HL-60/S4 treated with phorbol 12-myristate 13-acetate at 8.2 ng/mL for 4 days and 3 days (cell line): Measurements from ENCODE around the gene TMEM223.
"Not testable (repeated sequence)": the region's sequence is repeated elsewhere in the genome, so short reads cannot be mapped to it uniquely, and the experiment has no call there.

Experiments
- in situ Hi-C: fragments of 300-500 bp; cut with MboI; formaldehyde crosslinking; loops from 2 replicates; pipeline ENCODE4 v1.15.0; 2022; ENCODE audit warnings: low sequenced_read_pairs

The TMEM223 gene

DNA sequence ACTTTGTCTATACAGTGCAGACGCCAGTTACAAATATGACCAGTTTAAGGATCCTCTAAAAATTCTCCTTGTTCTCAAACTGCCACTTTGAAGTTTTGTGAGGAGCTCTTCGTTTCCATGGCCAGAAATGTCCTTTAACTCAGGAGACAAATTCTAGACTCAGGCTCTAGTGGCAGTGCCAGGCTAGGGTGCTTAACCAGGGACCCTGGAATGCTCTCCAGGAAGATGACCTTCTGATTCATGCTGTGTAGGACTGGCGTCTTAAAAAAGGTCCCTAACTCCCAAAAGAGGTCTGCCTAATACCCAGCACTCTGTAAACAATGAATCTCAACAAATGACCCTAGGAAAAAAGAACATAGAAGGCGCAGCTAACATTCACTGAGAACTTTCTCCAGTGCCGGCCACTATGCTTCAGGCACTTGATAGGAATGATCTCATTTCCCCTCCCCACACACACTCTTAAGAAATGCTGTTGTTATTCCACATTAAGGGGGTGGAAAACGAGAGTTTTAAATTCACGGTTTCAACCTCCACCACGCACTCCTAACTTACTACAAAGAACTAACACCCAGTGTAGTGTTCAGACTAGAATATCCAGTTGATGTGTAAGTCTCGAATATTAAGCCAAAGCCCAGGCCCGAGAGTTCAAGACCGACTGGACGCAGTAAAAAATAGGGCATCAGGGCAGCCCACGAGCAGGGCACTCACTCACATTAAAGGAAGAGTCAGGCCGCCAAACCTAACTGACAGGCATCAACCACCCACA lies 12.7 kb upstream of the TMEM223 start:
- in situ Hi-C loops: no loop called here

DNA sequence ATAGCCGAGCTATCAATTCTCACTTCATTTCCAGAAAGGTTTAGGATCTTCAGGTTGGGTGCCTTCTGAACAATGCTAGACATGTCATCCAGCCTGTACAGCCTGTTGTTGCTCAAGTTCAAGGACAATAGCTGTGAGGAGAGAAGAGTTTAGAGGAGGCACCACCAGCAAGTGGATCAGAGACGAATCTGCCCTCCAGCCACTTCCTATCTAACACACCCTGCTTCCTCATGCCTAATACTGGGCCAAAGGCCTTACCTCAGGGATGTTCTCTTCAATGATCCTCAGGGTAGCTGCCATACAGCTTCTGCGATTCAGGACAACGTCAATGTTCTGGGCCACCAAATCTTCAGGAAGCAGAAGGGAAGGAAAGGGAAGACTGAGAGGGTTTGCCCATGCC lies 9.3 kb upstream of the TMEM223 start:
- in situ Hi-C loops: no loop called here

DNA sequence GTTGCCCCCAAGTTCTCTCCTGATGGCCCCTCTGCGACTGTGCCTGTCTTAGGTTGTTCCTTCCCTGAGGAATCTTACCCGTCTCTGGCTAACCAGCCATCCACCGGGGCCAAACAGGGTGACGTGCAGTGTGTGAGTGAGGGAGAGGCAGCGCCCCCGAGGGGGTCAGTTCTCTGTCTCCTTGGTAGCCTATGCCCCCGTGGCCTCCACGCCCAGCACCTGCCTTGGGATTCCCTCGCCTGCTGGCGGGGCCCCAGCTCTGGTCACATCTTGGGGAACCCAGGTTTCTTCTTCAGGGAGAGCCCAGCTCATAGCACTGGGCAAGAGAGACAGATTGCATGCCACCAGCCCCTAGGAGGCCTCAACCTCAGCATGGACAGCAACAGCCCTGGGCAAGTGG lies 7.7 kb upstream of the TMEM223 start:
- in situ Hi-C loops: no loop called here

DNA sequence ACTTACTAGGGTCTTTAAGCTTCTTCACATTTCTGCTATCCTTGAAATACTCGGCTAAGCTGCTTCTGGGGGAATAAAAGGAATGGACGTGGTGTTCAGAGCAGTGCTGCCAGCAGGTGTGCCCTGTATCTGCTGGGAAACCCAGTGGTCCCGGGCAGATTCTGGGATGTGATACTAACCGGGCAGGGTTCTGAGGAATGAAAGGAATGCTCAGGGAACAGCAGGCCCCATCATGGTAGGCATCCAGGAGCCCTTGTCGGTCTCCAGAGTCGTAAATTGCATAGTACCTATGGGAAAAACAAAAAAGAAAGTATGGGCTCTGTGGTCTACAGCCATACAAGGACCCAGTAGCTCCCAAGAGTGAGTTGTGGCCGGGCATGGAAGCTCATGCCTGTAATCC lies 4.5 kb upstream of the TMEM223 start:
- in situ Hi-C loops: no loop called here

DNA sequence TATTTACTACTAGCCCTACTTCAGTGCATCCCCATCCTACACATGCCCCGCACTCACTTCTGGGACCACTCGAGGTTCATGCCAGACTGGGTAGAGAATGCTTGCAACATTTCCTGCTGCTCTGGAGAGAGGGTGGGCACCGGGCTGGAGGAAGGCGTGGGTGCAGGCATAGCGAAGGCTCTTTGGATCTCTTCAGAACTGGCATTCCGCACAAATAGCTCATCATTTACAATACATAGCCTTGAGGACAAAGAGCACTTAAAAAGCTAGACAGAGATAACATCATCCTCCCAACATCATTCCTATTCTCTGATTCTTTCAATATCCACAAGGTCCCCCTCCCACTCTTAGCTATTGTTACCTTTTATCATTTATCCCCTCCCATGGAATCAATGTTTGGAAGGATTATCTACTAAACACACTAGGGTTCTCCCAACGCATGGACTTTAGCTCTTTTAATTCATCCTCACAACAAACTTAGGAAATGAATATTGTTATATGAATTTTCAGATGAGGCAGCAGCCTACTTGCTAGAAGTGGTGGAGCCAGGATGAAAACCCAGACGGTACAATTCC lies 2.5 kb upstream of the TMEM223 start:
- in situ Hi-C loops: no loop called here

DNA sequence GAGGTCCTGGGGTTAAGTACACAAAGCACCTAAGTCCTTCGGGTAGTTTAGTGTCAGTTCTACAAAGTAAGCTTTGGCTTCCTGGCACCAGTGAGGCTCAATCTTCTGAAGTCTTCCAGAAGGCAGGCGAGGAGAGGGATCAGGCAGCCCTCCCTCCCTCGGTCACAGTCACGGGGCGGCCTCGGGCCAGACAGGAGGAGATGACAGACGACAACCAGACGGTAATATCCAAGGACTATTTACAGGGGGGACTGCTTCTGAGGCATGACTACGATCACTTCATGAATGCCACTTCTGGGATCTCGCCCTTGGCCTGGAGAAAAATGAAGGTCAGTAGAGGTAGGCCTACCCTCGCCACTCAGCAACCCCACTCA lies 383 bp upstream of the TMEM223 start:
- in situ Hi-C loops: no loop called here

DNA sequence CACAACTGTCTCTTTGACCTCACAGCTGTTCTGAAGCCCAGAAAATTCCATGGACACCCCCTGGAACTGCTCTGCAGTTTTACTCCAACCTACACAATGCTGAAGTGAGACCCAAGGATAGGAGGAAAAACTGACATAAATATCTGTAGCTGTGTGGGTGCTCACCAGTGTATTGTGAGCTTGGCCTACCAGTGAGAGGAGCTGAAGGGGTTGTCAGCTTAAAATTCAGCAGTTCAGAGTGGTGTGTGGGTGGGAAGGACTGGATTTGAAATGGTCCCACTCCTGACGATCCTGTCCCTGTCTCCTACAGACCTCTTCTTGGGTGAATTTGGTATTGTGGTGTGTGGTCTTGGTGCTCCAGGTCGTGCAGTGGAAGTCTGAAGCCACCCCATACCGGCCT lies 2.2 kb downstream of the TMEM223 start:
- in situ Hi-C loops: no loop called here

DNA sequence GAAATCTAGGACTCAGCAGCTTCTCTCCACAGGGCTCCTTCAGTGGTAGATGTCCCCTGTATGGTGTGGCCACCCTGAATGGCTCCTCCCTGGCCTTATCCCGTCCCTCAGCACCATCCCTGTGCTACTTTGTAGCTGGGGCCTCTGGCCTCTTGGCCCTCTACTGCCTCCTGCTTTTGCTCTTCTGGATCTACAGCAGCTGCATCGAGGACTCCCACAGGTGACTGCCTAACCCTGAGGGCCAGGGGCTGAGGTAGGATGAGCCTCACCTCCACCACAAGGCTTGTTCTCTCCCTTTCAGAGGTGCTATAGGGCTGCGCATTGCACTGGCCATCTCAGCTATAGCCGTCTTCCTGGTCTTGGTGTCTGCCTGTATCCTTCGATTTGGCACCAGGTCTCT lies 2.8 kb downstream of the TMEM223 start:
- in situ Hi-C loops: no loop called here

DNA sequence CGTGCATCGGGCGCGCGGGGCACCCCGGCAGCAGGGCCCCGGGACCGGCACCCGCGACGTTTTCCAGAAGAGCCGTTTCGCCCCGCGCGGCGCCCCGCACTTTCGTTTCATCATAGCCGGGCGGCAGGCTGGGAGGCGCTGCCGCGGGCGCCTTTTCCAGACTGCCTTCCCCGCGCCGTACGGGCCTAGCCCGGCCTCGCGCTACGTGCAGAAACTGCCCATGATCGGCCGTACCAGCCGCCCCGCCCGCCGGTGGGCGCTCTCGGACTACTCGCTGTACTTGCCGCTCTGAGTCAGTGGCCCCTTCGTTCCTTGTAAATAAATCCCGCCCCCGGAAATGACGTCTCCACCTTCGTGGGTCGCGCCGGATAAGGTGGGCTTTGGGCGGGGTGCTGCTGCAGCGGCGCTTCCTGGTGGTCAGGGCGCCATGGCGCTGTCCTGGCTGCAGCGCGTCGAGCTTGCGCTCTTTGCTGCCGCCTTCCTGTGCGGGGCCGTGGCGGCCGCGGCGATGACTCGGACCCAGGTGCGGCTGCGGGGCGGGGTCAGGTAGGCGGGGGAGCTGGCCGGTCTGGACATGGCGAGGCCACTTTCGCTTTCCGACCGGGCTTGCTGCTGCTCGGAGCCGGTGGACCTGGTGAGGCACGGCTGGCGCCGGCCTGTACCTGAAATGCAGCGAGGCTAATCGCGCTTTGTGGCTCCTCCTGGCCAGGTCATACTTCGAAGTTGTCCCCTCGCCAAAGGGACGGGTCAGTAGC lies 4.6 kb downstream of the TMEM223 start, which contains the start of gene TMEM179B:
Gene TMEM179B (plus strand): TSS at position 398 of the 755 bp plus-strand sequence. CDS start 30 bp downstream, at position 428.
- in situ Hi-C loops: no loop called here

DNA sequence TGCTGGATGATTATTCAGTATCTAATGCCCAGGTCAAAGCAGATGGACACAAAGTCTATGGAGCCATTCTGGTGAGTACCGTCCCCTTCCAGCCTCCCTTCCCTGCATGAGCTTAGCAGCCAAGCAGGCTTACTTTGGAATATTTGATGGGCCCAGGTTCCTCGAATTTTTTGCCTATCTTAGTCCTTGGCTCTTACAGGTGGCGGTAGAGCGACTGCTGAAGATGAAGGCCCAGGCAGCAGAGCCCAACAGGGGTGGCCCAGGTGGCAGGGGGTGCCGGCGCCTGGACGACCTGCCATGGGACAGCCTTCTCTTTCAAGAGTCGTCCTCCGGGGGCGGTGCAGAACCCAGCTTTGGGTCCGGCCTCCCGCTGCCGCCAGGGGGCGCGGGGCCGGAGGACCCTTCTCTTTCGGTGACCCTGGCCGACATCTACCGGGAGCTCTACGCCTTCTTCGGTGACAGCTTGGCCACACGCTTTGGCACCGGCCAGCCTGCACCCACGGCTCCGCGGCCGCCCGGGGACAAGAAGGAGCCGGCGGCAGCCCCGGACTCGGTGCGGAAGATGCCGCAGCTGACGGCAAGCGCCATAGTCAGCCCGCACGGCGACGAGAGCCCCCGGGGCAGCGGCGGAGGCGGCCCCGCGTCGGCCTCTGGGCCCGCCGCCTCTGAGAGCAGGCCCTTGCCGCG lies 5.3 kb downstream of the TMEM223 start:
- in situ Hi-C loops: no loop called here

DNA sequence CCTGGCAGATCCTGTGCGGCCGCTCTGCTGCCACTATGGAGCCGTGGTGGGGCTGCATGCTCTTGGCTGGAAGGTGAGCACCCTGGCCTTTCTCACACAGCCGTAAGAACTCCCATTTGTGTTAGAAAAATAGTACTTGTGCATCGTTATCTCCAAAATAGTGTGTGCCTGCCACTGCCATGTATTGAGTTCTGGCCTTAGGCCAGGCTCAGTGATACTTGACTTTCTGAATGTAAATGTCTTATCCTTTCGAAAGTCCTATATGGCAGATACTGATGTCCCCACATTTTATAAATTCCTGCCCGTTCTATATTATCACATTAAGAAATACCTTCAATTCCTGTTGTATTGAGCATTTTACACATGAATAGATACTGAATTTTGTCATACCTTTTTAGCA lies 9.1 kb downstream of the TMEM223 start:
- in situ Hi-C loops: no loop called here

DNA sequence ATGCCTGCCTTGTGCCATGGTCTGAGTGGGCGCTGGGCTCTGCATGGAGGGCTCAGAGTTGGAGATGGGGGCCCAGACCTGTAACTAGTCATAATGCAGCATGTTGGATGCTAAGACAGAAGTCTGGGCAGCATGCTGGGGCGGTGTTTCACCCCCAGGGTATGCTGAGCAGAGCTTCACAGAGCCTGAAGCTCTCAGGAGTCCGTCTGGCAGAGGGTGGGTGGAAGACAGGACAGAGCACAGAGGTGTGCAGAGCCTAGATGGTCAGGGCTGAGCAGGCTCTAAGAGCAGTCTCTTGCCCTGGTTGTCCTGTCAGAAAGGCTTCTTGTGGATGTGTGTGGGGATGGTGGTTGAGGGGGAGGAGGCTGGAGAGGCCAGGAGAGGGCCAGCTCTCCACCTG lies 13.4 kb downstream of the TMEM223 start:
- in situ Hi-C loops: no loop called here

DNA sequence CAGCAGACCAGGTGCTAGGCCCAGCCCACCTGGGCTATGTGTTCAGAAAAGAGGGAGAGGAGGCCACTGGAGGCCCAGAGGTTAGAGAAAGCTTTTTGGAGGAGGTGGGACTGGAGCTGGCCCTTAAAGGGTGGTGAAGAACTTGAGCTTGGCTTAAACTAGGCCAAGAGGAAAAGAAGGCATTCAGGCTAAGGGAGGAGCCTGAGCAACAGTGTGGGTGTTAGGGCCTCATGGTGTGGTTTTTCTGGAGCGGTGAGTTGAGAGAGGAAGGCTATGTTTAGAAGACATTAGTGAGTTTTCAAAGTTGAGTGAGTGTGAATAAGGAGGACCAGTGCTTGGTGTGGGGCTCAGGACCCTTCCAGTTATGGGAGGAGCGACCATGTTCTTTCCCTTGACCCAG lies 14.4 kb downstream of the TMEM223 start:
- in situ Hi-C loops: no loop called here

DNA sequence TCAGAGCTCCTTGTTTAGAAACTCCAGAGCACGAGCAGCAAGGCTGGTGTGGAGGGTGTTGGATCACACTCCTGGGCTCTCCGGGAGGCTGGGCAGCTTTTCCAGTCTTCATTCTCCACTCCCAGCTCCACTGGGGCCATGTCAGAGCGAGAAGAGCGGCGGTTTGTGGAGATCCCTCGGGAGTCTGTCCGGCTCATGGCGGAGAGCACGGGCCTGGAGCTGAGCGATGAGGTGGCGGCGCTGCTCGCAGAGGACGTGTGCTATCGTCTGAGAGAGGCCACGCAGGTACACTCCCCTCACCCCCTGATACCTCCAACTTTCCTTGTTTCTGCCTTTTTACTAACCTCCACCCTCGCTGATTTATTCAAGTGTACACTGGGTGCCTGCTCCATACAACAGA lies 16.2 kb downstream of the TMEM223 start:
- in situ Hi-C loops: no loop called here

DNA sequence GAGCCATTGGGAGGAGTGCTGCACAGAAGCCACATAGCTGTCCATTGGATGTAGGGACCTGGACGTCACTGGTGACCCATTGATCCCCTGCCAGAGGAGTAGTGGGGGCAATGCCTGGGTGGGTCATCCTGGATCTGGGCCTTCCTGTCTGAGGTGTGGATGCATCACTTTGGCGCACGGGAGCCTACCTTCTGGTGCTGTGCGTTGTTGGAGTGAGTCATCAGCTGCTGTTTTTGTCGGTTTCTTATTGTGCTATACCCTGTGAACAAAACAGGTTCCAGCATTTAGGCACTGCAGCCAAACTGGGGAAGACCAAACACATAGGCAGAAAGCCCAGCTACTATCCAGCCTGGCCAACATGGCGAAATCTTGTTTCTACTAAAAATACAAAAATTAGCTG lies 17.4 kb downstream of the TMEM223 start:
- in situ Hi-C loops: no loop called here

DNA sequence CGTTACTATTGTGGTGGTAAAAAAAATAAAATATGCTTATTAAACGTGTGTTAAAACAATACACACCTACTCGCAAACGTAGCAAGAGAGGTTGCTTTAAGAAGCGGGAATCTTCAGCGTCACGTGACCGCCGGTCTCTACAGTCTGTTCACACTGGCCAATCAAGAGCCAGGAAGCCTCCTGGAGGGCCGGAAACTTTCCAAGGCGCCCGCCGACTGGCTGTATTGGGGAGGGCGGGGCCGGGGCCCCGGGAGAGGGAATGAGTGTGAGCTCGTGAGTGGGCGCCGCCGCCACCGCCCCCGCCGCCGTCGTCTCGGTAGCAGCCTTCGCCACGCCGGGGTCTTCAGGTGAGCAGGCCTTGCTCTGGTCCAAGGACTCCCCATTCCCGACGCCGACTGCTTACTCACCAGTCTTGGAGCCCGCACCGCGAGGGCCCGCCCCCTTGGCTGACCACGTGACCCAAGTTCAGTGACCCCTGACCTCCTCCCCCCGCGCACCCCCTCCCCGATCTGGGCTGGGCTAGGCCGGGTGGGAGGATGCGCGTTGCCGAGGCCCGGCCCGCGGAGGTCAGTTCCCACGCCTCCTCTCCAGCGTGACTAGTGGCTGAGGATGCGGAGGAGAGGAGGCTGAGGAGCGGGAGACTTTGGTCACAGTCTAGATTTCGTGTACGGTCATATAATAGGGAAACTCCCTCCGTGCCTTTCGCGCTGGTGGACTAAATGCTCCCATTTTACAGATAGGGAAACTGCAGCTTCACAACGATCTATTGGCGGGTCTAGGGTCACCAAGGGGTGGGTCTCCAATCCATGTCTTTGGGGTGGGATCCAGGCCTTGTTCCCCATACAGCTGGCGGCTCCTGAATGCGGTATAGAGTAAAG lies 20.4 kb downstream of the TMEM223 start, which contains the start of gene TAF6L:
Gene TAF6L (plus strand): TSS at position 253 of the 878 bp plus-strand sequence. CDS start 4,388 bp downstream, outside the sequence.
- in situ Hi-C loops: no loop called here

DNA sequence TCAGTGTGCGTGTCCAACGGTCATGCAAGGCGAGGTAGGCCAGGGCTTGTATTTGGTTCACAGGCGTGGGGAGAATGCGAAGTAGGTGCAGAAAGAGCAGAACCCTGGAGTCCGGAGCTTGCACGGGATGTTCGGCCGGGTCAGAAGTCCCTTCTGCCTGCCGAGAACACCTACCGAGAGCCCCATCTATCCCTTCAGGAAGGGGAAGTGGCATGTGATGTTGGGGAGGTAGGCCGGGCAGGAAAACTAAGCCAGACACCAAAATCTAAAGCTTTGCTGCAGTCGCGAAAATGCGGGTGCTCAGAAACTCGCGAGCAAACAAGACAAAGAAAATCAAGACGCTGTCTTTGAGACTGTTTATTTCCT lies 21.0 kb downstream of the TMEM223 start:
- in situ Hi-C loops: no loop called here

DNA sequence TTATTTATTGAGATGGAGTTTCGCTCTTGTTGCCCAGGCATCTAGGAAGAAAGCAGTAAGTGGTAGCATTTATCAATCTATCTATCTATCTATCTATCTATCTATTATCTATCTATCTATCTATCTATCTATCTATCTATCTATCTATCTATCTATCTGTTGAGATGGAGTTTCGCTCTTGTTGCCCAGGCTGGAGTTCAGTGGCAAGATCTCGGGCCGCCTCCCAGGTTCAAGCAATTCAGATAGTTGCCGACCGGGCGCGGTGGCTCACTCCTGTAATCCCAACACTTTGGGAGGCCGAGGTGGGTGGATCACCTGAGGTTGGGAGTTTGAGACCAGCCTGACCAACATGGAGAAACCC lies 31.0 kb downstream of the TMEM223 start:
- in situ Hi-C loops: not testable (repeated sequence)

DNA sequence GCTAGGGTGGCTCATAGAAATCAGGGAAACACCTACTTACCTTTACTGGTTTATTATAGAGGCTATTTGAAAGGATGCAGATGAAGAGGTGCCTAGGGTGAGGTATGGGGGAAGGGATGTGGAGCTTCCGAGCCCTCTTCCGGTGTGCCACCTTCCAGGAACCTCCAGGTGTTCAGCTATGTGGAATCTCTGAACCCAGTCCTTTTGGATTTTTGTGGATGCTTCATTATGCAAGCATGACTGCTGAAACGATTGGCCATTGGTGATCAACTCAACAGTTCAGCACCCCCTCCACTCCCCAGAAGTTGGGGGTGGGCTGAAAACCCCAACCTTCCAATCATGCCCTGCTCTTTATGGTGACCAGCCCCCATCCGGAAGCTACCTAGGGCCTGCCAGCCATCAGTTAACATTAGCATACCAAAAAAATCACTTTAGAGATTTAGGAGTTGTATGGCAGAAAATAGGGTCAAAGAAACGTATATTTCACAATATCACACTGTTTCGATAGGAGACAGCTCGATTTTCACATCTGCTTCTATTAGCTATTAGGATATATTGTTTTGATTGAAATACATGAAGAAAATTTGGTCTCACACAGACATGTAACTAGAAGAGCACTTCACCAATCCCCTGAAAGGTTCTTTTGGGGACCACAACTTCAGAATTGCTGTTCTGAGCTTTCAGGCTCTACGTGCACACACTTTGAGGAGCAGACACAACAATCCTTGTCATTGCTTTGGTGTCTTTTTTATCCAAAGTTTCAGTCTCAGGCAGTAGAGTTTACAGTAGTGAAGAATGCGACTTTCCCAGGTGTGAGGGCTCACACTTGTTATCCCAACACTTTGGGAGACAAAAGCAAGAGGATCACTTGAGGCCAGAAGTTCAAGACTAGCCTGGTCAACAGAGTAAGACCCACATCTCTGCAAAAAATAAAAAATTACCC lies 33.7 kb downstream of the TMEM223 start:
- in situ Hi-C loops: no loop called here
